KMS-11 (cell line): Measurements from ENCODE around the gene CCDC141.
"Not testable (repeated sequence)": the region's sequence is repeated elsewhere in the genome, so short reads cannot be mapped to it uniquely, and the experiment has no call there.

ENCODE experiments used
- H2AFZ ChIP-seq: fragments of 200-600 bp; sonication (generic); 2 replicates; pipeline ENCODE4 v1.6.1; 2016; ENCODE audit warnings: antibody characterized with exemption, mixed run types, low read depth
- H3K27ac ChIP-seq: fragments of 200-600 bp; sonication (generic); 2 replicates; pipeline ENCODE4 v1.6.1; 2016; ENCODE audit warnings: mild to moderate bottlenecking, mixed run types
- H3K27me3 ChIP-seq: fragments of 200-600 bp; sonication (generic); 2 replicates; pipeline ENCODE4 v1.6.1; 2017; ENCODE audit warnings: mild to moderate bottlenecking, low read depth, mixed run types, moderate library complexity; ENCODE audit not compliant: insufficient read depth
- H3K36me3 ChIP-seq: fragments of 200-600 bp; sonication (generic); 2 replicates; pipeline ENCODE4 v1.6.1; 2017; ENCODE audit warnings: mild to moderate bottlenecking, mixed run types; ENCODE audit not compliant: insufficient read depth
- H3K4me1 ChIP-seq: fragments of 200-600 bp; sonication (generic); 2 replicates; pipeline ENCODE4 v1.6.1; 2016; ENCODE audit warnings: mild to moderate bottlenecking, low read depth, mixed run types; ENCODE audit not compliant: poor library complexity, severe bottlenecking
- H3K4me2 ChIP-seq: fragments of 200-600 bp; sonication (generic); 2 replicates; pipeline ENCODE4 v1.7.0; 2016; ENCODE audit warnings: mild to moderate bottlenecking, mixed run types
- H3K4me3 ChIP-seq: fragments of 200-600 bp; sonication (generic); IDR thresholded peaks from 2 replicates; pipeline ENCODE4 v1.6.1; 2017; ENCODE audit warnings: low read depth, low read length, mixed read lengths; ENCODE audit not compliant: insufficient read depth
- H3K79me2 ChIP-seq: fragments of 200-600 bp; sonication (generic); 2 replicates; pipeline ENCODE4 v1.6.1; 2016; ENCODE audit warnings: low read depth, mixed run types; ENCODE audit not compliant: insufficient read depth
- H3K9ac ChIP-seq: fragments of 200-600 bp; sonication (generic); 2 replicates; pipeline ENCODE4 v1.6.1; 2016; ENCODE audit warnings: mild to moderate bottlenecking, mixed run types
- H4K20me1 ChIP-seq: fragments of 200-600 bp; sonication (generic); 2 replicates; pipeline ENCODE4 v1.6.1; 2016; ENCODE audit warnings: mild to moderate bottlenecking, mixed run types; ENCODE audit not compliant: insufficient read depth
- TF ChIP-seq, protein P1 (sequence below): fragments of 200-600 bp; sonication (generic); conservative IDR thresholded peaks from 2 replicates; pipeline ENCODE4 v1.6.1; 2017; ENCODE audit warnings: low read depth, mild to moderate bottlenecking, antibody characterized with exemption, low read length, moderate library complexity, mixed read lengths

The CCDC141 gene

GRCh38 chr2:179096090-179096489, 46.2 kb upstream of the CCDC141 start:
- no peaks in the 10 kb centered on the region for H3K79me2 ChIP-seq
- no peak overlapping the region for H3K4me3 ChIP-seq
- peak overlapping the region; percentile 47 for H3K27ac ChIP-seq
- peak overlapping the region; percentile 31; the same call in 1 of the 2 replicates for H2AFZ ChIP-seq
- TF ChIP-seq, protein P1, sequence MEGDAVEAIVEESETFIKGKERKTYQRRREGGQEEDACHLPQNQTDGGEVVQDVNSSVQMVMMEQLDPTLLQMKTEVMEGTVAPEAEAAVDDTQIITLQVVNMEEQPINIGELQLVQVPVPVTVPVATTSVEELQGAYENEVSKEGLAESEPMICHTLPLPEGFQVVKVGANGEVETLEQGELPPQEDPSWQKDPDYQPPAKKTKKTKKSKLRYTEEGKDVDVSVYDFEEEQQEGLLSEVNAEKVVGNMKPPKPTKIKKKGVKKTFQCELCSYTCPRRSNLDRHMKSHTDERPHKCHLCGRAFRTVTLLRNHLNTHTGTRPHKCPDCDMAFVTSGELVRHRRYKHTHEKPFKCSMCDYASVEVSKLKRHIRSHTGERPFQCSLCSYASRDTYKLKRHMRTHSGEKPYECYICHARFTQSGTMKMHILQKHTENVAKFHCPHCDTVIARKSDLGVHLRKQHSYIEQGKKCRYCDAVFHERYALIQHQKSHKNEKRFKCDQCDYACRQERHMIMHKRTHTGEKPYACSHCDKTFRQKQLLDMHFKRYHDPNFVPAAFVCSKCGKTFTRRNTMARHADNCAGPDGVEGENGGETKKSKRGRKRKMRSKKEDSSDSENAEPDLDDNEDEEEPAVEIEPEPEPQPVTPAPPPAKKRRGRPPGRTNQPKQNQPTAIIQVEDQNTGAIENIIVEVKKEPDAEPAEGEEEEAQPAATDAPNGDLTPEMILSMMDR: no peak
- no peak overlapping the region for H3K9ac ChIP-seq
- H4K20me1 ChIP-seq: no peaks in the 10 kb centered on the region
- H3K36me3 ChIP-seq: no peaks in the 10 kb centered on the region
- peaks cover 85% of the 10 kb centered on the region for H3K4me1 ChIP-seq
- H3K4me2 ChIP-seq: peak overlapping the region; percentile 49
- H3K27me3 ChIP-seq: no peaks in the 10 kb centered on the region

DNA sequence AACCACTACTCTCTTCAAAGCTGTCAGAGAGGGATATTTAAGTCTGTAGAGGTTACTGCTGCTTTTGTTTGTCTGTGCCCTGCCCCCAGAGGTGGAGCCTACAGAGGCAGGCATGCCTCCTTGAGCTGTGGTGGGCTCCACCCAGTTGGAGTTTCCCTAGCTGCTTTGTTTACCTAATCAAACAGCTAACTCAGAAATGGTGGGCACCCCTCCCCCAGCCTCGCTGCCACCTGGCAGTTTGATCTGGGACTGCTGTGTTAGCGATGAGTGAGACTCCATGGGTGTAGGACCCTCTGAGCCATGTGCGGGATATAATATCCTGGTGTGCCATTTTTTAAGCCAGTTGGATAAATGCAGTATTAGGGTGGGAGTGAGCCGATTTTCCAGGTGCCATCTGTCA, 43.0 kb upstream of the CCDC141 start:
- not testable (repeated sequence) for H3K27me3 ChIP-seq, H4K20me1 ChIP-seq, H3K36me3 ChIP-seq, H3K79me2 ChIP-seq, H3K4me3 ChIP-seq
- Histone ChIP-seq H3K4me2 (peak overlapping the region; percentile 49; the same call in 1 of the 2 replicates), H3K27ac (peak overlapping the region; percentile 66), H2AFZ (peak overlapping the region; percentile 45), H3K9ac (peak overlapping the region; percentile 42; the same call in 1 of the 2 replicates), H3K4me1 (peaks cover 60% of the 10 kb centered on the region)

GRCh38 chr2:179082697-179083096, 32.8 kb upstream of the CCDC141 start:
- Histone ChIP-seq H2AFZ (no peak overlapping the region), H3K79me2 (no peaks in the 10 kb centered on the region), H3K4me2 (no peak overlapping the region), H3K36me3 (no peaks in the 10 kb centered on the region), H3K27ac (no peak overlapping the region), H3K4me1 (peaks cover 6% of the 10 kb centered on the region), H4K20me1 (no peaks in the 10 kb centered on the region), H3K9ac (no peak overlapping the region), H3K27me3 (no peaks in the 10 kb centered on the region), H3K4me3 (no peak overlapping the region)
- TF ChIP-seq, protein P1: no peak

DNA sequence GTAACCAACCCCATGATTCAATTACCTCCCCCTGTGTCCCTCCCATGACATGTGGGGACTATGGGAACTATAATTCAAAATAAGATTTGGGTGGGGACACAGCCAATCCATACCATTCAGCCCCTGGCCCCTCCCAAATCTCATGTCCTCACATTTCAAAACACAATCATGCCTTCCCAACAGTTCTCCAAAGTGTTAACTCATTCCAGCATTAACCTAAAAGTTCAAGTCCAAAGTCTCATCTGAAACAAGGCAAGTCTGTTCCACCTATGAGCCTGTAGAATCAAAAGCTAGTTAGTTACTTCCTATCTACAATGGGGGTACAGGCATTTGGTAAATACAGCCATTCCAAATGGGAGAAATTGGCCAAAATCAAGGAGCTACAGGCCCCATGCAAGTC, 32.0 kb upstream of the CCDC141 start:
- Histone ChIP-seq H3K27ac (no peak overlapping the region), H3K9ac (no peak overlapping the region), H3K4me2 (no peak overlapping the region), H3K4me3 (no peak overlapping the region), H3K79me2 (no peaks in the 10 kb centered on the region), H4K20me1 (no peaks in the 10 kb centered on the region), H2AFZ (no peak overlapping the region), H3K4me1 (peaks cover 6% of the 10 kb centered on the region), H3K27me3 (no peaks in the 10 kb centered on the region), H3K36me3 (no peaks in the 10 kb centered on the region)
- TF ChIP-seq, protein P1: no peak

DNA sequence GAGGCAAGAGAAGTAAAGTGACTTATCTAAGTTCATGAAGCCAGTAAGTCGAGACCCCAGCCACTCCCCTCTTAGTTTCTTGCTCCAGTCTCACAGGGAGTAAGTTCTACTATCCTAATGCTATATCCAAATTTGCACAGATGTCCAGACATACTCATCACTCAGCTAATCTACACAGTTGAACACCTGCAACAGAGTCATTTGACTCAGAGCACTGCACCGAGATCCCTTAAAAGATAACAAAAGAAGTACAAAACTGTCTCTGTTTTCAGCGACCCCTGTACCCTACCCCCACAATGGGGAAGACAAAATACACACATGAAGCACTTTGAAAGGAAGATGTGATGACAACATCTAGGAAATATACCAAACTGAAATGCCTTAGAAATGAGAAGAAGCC, 22.6 kb upstream of the CCDC141 start:
- no peaks in the 10 kb centered on the region for H4K20me1 ChIP-seq

More for the DNA sequence above, 22.6 kb upstream of the CCDC141 start:
- Histone ChIP-seq H3K79me2 (no peaks in the 10 kb centered on the region), H3K4me2 (no peak overlapping the region), H3K4me3 (no peak overlapping the region), H3K36me3 (no peaks in the 10 kb centered on the region), H3K4me1 (no peaks in the 10 kb centered on the region), H3K27me3 (no peaks in the 10 kb centered on the region), H3K27ac (no peak overlapping the region), H2AFZ (no peak overlapping the region), H3K9ac (no peak overlapping the region)
- TF ChIP-seq, protein P1: no peak
